ENCODE results near the gene CCDC90B.

DNA sequence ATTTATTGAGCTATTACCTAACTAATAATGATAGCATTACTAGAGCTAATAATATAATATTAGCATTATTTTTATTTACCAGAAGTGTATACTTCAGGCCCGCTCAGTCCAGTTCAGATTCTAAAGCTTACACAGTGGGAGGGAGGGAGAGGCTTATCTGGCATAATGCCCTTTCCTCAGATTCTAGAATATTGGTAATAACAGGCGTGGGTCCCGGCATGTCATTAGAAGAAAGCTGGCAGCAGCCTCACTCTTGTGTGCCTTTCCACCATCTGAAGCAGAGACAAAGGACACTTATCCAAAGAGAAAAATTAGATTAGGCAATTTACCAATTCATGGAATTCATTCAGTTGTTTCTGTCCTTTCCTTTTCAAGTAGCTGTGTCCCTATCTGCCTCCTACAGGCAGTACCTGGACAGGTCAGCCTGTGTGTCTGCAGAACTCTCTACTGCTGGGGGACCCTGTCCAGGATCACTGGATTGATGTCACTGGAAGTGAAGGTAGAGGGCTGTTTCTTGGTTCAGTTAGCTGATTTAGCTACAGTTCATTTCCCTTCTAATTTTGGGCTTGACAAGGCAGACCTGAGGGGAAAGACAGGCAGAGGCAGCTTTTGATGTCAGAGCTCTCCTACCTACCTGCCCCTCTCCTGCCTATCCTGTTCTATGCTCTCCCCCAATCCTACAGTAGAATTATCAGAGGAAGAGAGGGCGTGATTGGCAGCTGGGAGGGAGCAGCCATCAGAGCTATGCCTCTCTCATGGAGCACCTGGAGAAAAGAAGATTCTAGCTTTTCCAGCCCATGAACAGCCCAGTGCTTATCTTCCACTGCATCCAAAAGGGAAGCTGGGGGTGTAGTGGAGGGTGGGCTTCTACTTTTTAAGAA lies 20.3 kb upstream of the CCDC90B start:
- TF ChIP-seq, protein P1, sequence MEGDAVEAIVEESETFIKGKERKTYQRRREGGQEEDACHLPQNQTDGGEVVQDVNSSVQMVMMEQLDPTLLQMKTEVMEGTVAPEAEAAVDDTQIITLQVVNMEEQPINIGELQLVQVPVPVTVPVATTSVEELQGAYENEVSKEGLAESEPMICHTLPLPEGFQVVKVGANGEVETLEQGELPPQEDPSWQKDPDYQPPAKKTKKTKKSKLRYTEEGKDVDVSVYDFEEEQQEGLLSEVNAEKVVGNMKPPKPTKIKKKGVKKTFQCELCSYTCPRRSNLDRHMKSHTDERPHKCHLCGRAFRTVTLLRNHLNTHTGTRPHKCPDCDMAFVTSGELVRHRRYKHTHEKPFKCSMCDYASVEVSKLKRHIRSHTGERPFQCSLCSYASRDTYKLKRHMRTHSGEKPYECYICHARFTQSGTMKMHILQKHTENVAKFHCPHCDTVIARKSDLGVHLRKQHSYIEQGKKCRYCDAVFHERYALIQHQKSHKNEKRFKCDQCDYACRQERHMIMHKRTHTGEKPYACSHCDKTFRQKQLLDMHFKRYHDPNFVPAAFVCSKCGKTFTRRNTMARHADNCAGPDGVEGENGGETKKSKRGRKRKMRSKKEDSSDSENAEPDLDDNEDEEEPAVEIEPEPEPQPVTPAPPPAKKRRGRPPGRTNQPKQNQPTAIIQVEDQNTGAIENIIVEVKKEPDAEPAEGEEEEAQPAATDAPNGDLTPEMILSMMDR (IDR thresholded peaks at IDR 0.05; ENCODE audit: low read depth, low read length, missing input control) = no peak
- TF ChIP-seq, protein P2, sequence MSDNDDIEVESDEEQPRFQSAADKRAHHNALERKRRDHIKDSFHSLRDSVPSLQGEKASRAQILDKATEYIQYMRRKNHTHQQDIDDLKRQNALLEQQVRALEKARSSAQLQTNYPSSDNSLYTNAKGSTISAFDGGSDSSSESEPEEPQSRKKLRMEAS (IDR thresholded peaks at IDR 0.05) = no peak
- no peak for TF ChIP-seq RAD21 (IDR thresholded peaks at IDR 0.05)
- TF ChIP-seq SP1 (IDR thresholded peaks at IDR 0.05) = no peak
- TF ChIP-seq, protein P3, sequence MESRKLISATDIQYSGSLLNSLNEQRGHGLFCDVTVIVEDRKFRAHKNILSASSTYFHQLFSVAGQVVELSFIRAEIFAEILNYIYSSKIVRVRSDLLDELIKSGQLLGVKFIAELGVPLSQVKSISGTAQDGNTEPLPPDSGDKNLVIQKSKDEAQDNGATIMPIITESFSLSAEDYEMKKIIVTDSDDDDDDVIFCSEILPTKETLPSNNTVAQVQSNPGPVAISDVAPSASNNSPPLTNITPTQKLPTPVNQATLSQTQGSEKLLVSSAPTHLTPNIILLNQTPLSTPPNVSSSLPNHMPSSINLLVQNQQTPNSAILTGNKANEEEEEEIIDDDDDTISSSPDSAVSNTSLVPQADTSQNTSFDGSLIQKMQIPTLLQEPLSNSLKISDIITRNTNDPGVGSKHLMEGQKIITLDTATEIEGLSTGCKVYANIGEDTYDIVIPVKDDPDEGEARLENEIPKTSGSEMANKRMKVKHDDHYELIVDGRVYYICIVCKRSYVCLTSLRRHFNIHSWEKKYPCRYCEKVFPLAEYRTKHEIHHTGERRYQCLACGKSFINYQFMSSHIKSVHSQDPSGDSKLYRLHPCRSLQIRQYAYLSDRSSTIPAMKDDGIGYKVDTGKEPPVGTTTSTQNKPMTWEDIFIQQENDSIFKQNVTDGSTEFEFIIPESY (IDR thresholded peaks at IDR 0.05) = no peak
- TF ChIP-seq EGR1 (IDR thresholded peaks at IDR 0.05; ENCODE audit: low read depth in 2 of 2) = no peak
- TF ChIP-seq YY1 (IDR thresholded peaks at IDR 0.05) = no peak
- TF ChIP-seq NR2F2 (IDR thresholded peaks at IDR 0.05) = no peak
- TF ChIP-seq FOXA1 (IDR thresholded peaks at IDR 0.05) = no peak
- no peak for TF ChIP-seq TAF1 (conservative IDR thresholded peaks at IDR 0.05)
- TF ChIP-seq JUND (IDR thresholded peaks at IDR 0.05) = no peak
- TF ChIP-seq, protein P4, sequence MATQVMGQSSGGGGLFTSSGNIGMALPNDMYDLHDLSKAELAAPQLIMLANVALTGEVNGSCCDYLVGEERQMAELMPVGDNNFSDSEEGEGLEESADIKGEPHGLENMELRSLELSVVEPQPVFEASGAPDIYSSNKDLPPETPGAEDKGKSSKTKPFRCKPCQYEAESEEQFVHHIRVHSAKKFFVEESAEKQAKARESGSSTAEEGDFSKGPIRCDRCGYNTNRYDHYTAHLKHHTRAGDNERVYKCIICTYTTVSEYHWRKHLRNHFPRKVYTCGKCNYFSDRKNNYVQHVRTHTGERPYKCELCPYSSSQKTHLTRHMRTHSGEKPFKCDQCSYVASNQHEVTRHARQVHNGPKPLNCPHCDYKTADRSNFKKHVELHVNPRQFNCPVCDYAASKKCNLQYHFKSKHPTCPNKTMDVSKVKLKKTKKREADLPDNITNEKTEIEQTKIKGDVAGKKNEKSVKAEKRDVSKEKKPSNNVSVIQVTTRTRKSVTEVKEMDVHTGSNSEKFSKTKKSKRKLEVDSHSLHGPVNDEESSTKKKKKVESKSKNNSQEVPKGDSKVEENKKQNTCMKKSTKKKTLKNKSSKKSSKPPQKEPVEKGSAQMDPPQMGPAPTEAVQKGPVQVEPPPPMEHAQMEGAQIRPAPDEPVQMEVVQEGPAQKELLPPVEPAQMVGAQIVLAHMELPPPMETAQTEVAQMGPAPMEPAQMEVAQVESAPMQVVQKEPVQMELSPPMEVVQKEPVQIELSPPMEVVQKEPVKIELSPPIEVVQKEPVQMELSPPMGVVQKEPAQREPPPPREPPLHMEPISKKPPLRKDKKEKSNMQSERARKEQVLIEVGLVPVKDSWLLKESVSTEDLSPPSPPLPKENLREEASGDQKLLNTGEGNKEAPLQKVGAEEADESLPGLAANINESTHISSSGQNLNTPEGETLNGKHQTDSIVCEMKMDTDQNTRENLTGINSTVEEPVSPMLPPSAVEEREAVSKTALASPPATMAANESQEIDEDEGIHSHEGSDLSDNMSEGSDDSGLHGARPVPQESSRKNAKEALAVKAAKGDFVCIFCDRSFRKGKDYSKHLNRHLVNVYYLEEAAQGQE (IDR thresholded peaks at IDR 0.05) = no peak
- TF ChIP-seq, protein P5, sequence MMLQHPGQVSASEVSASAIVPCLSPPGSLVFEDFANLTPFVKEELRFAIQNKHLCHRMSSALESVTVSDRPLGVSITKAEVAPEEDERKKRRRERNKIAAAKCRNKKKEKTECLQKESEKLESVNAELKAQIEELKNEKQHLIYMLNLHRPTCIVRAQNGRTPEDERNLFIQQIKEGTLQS (IDR thresholded peaks at IDR 0.05) = no peak

All from liver (tissue), 3 donors.